GM18498 (cell line): ENCODE measurements around the gene MLIP.
"Not testable (repeated sequence)": the region's sequence is repeated elsewhere in the genome, so short reads cannot be mapped to it uniquely, and the experiment has no call there.

Experiments used
- ATAC-seq: cut with Tn5 transposase; IDR thresholded peaks from one replicate; pipeline ENCODE4 v1.9.1; 2021; ENCODE audit warnings: mild to moderate bottlenecking, moderate library complexity; ENCODE audit not compliant: unreplicated experiment

MLIP gene, protein sequence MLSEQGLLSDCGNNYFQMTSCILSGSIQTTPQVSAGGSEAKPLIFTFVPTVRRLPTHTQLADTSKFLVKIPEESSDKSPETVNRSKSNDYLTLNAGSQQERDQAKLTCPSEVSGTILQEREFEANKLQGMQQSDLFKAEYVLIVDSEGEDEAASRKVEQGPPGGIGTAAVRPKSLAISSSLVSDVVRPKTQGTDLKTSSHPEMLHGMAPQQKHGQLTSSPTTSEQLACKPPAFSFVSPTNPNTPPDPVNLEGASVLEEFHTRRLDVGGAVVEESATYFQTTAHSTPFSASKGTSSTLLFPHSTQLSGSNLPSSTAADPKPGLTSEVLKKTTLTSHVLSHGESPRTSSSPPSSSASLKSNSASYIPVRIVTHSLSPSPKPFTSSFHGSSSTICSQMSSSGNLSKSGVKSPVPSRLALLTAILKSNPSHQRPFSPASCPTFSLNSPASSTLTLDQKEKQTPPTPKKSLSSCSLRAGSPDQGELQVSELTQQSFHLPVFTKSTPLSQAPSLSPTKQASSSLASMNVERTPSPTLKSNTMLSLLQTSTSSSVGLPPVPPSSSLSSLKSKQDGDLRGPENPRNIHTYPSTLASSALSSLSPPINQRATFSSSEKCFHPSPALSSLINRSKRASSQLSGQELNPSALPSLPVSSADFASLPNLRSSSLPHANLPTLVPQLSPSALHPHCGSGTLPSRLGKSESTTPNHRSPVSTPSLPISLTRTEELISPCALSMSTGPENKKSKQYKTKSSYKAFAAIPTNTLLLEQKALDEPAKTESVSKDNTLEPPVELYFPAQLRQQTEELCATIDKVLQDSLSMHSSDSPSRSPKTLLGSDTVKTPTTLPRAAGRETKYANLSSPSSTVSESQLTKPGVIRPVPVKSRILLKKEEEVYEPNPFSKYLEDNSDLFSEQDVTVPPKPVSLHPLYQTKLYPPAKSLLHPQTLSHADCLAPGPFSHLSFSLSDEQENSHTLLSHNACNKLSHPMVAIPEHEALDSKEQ

DNA sequence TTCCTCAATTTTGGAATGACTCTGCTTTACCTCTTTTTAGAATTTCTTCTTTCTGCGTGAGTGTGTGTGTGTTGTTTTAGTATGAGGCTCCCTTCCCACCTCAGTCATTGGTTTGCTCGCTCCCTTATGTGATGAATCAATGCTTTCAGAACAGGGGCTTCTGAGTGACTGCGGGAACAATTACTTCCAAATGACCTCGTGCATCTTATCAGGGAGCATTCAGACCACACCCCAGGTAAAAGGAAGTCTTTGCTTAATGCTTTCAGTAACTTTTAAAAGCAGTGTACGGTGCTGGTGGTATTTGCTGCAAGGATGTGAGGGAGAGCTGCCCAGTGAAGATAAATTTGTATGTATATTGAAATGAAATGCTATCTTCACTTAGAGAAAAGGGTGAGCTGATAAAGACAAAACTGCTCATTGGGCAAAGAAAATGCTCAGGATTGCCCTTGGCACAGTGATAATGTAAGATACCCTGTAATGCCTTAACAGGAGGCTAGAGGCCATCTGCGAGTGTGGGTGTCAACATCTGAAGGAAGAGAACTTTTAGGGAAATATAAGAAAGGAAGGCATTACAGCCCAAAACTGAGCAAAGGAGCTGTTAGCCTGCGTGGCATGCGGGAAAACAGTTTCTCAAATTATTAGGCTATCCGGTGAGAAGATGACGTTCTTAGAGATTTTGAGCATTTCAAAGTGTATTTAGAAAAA, at the start of gene MLIP:
Gene MLIP, plus strand, starts transcription at position 103 of the 705 bp plus-strand sequence. Its CDS starts 37 bp downstream, at position 140.
- no peak for ATAC-seq

DNA sequence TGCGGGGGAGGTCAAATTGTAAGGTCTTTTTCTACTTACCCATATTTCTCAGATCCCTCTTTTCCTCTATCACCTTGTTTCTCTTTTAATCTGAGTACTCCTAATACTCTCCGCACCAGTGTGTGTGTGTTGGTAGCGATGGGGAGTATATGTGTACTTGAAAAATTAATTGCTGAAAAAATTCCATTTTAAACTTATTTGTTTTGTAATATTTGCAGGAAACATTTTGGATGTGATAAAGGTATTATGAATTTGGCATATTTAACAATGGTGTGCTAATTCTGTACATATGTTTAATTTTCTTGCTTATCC, 48.1 kb upstream of the MLIP start:
- ATAC-seq = no peak

DNA sequence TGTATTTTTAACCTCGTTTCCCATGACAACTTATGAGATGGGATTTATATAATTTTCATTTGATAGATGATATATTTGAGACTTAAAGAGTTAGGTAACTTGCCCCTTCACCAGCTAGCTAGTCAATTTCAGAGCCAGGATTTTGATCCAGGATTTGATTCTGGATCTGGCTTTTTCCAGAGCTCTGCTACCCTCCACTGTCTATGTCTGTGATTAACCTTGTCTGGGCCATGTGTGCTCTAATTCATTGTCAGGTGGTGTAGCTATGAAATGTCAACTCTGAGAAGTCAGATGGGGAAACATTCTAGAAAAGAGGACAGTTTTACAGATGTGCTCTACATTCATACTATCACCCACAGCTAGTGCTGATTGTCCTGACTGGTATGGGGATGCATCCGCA, 42.5 kb upstream of the MLIP start:
- no peak for ATAC-seq

DNA sequence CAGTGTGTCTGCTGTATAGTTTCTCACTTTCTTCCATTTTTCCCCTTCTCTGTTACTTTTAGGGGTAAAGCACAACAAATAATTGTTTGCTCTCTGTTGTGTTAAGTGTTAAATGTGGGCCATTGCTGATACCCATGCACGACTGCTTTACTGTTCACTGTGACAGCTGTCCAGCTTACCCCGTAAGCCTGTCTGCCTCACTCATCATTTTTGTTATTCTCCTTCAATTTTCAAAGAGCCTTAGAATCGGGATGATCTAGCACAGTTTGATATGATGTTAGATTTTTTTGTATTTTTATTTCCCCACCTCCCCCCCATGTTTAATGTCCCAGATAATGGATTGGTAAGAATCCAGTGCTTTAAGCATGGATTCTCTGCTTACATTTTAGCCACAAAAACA, 41.2 kb upstream of the MLIP start:
- ATAC-seq = no peak

DNA sequence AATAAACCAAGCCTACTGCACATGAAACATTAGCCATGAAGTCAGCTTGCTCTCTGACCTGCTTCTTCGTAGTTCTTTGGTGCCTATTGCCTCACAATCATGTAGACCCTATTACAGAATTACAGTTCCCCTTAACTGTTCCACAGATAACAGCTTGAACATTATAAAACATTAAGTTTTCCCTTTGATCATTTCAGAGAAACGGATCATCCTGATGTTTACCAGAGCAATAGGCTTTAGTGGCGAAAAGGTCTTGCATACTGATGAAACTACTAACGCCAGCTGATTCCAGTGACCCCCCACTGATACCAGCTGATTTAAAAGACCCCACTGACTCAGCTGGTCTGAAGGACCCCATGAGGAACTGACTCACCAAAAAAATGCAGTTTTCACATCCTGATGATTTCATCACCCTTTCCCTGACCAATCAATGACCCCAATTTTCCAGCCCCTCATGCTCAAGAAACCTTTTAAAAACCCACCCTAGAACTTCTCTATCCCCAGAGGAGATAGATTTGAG, 39.4 kb upstream of the MLIP start:
- no peak for ATAC-seq

DNA sequence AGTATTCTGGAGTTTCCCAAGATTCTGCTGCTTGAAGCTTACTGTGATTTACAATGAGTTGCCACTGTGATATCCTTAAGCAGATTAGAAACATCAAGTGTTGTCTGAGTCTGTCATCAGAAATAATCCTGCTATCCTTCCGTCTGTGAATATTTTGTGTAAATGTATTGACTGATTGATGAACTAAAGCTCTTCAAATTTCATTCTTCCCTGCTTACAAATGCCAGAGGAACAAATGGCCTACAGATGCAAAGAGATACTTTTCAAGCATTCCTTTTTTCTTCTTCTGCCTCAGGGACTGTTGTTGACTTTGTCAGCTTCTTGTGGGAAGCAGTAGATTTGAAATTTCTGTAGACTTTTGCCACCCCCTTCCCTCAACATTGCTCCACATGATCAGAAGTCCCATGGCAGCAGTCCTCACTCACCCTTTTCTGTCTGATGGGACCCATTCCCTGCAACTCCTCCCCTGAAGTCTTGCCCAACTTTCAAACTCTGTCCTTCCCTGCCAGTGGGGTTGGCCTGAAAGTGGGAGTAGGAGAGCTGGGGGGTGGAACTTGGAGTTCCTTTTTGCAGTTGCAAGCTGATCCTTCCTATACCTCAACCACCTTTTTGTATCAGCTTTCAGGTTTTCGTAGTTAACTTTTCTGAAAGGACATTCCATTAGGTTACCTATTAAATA, 38.5 kb upstream of the MLIP start:
- ATAC-seq = no peak

DNA sequence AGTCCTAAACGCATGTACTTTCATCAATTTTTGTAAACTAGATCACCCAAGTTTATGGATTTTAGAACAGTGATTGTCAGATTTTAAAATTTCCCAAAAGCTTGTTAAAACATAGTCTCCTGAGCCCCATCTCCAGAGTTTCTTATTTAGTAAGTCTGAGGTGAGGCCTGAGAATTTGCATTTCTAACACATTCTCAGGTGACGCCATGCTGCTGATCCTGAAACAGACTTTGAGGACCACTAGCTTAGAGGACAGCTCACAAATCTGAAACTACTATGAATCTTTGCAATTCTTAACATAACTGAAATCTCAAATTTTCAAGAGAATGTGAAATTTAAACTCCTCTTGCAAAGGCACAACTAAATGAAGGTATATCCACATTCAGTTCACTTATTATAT, 37.8 kb upstream of the MLIP start:
- ATAC-seq = no peak

DNA sequence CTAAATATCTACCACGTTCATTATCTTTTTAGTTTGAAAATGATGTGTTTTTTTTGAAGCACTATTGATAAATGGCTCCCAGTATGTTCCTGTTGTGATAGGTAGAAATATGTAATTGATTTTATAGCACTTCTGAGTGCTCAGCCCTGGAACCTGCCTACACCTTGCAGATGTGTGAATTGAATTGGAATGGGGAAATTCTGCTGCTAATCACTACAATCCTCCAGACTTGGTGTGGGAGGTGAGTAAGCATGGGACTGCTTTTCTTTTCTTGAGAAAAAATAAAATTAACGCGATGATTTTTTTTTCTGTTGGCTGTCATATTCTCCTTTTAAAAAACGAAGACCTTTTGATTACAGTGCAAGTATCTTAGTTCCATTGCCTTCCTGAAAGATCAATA, 37.1 kb upstream of the MLIP start:
- ATAC-seq = no peak

DNA sequence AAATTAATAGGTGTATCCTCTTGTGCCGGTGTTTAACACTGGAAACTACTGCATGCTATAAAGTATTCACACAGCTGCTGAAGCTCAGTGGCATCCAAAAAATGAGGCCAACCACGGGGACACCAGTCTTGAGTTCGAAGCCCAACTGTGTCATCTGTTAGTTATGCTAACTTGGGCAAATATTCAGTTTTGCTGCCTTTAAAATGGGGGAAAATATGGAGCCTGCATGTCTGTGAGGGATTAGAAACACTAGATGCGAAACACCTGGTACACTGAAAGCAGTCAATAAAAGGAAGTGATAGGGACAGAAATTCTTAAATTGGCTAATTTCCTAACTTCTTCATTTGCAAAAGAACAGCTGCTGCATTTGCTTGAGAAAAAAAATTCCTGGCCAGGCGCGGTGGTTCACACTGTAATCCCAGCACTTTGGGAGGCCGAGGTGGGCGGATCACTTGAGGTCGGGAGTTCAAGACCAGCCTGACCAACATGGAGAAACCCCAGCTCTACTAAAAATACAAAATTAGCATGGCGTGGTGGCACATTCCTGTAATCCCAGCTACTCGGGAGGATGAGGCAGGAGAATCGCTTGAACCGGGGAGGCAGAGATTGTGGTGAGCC, 36.6 kb upstream of the MLIP start:
- no peak for ATAC-seq

DNA sequence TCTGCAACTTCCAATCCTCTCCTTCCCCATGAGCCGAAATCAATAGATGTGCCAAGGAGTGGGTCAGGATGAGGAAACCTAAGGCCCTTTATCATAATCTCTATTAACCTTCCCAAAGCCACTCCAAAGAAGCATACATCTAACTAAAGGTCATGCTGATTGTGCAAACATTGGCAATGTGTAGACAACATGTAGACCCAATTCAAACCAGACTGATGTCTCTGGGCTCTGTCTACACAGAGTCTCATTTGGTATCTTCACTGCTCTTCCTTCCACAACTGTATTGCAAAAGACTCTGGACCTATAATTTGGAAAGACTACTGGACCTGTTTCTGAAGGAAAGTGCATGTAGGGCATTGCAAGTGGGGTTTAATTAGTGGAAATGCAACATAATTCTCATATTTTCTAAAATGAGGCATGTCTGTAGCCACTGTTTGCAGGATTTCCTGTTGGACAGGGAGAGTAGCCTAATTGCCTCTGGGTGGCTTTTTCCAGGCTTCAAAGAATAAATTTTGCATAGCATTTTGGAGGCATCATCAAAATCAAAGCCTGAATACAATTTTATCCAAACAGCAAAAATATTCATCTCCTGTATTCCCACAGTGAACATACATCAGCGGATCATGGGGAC, 35.0 kb upstream of the MLIP start:
- ATAC-seq = no peak

DNA sequence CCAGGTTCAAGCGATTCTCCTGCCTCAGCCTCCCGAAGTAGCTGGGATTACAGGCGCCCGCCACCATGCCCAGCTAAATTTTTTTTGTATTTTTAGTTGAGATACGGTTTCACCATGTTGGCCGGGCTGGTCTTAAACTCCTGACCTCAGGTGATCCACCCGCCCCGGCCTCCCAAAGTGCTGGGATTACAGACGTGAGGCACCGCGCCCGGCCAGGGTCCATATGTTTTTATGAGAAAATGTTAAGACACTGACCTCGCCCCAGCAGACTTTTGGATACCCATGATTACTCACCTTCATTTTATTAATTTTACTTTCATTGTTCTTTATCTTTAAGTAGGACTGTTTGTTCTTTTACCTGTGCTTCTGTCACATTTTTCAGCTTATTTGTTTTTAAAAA, 29.7 kb upstream of the MLIP start:
- not testable (repeated sequence) for ATAC-seq

DNA sequence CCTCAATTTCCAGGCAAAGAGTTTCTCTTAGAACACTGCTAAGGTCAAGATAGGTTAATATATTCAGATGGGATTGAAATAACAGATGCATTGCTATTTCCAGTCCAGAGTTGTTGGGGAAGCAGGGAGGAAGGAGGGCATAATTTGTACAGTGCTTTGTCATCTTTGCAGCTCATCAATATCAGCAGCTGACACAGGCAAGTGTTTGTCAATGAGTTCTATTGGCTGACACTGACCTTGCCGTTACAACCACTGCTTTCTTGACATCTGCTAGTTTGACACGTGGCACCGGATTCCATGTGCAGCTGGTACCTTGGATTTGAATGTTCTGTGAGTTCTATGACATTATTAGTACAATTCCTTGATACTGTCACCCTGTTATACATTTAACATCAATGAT, 28.0 kb upstream of the MLIP start:
- no peak for ATAC-seq

DNA sequence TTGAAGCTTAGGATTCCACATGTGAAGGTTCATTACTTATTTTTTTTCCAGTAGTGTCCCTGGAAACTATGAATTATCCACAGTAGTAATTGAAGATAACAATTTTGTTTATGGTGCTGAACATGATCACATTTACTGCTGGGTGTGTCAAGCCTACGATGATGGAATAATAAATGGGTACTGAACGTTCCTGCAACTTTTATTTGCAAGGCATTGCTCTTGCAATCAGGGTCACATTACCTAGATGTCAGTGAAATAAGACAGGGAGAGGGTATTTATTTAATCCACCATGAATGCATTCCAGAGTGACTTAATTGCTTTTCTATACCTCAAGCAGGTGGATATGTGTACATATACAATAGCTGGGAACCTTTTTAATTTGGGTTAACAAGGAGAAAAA, 27.0 kb upstream of the MLIP start:
- ATAC-seq = no peak

DNA sequence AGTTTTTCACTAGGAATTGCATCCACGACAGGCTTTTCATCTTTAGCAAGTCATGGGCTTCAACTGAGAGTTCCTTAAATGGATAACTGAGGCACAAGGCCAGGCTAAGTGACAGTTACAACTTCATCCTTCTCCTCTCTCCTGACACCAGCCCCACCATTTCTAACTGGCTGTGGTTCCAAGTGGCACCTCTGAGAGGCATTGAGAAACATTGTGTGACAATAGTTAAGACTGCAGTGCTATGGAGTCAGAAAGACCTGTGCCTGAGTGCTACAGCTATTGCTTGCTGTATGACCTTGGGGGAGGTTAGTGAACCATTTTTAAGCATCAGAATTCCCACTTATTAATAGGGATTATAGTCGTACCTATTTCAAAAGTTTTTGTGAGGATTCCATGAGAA, 26.2 kb upstream of the MLIP start:
- no peak for ATAC-seq

DNA sequence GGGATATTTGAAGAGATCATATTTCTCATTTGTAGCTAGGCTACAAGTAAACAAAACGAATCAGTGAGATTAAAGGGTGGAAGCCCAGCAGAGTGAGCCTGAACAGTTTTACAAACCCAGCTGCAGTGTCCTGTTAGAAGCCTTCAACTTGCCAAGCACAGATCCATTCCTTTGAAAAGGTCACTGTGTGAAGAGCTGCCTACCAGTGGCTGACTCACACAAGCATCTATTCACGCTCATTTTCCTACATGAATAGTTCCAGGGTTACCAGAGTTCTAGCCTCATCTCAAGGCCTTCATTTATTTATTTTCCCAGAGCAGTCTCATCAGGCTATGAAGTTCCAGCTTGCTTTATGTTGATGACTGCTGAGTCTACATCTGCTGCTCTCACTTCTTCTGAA, 25.7 kb upstream of the MLIP start:
- ATAC-seq = no peak

DNA sequence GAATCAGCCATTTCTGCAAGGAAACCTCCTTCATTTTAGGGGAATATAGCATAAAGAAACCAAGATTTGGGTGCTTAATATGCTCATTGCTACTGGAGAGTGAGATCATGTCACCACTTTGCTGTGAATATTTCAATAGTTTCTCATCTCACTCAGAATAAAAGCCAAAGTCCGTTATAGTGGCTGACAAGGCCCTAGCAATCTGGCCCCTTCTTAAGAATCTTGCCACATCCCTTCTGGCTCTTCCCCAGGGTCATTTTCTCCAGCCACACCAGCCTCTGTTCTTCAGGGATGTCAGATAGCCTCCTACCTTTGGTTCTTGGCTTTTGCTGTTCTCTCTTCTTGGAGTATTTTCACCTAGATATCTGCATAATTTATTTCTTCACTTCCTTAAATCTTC, 24.8 kb upstream of the MLIP start:
- no peak for ATAC-seq

DNA sequence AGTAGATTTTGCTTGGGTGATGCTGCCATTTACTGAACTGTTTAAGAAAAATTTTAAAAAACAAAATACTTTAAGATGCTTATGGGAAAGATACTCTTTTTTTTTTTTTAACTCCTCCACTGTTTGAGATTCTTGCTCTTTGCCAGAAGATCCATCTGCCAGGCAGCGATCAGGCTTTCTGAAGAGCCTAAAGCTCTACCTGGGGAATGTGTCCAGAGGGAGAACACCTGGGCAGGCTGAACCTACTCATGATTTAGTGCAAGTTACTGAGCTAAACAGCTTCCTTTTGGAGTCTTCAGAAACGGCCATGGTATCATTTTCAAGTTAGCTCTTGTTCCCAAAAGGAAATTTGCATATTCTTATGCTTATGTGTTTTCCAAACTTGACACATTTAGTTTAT, 23.5 kb upstream of the MLIP start:
- ATAC-seq = no peak

DNA sequence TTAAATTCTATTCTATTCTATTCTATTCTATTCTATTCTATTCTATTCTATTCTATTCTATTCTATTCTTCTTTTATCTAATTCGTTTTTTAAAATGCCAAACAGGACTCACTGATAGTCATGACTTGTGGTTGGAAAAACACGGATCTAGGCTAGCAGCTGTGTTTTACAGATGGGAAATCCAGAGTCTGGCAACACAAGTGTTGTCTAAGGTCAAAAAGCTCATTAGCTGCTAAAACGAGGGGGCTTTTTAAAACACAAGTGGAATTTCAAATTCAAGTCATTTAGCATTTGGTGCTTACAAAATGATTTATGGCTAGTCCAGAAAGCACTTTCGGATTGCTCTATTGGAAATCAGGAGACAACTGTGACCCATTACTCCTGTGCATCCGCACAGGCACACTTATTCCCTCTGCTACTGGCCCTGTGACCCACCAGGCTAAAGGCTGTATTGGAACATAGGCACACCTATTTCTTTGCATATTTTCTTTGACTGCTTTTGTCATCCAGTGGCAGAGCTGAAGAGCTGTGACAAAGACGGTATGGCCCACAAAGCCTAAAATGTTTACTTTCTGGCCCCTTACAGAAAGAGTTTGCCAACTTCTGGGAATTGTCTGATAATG, 17.8 kb upstream of the MLIP start:
- ATAC-seq = no peak

DNA sequence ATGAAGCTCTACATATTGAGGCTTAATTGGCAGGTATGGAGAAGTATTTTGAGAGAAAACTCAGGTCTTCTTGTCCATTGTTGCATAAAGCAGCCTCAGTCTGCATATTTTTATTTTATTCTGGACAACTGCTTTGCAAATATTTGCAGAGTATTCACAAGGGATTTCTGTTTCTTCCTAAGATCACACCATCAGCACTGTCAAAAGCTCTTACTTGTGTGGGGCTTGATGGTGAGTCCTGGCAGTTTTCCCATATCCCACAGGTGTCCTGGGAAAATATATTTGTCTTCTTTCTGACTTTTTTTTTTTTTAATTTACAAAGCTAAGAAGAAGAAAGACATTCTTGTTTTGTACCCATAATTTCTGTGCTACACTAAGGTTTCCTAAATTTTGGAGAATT, 16.9 kb upstream of the MLIP start:
- ATAC-seq = no peak
